GM10266 (cell line): Measurements from ENCODE around the gene SETBP1.

Experiments
- DNase-seq: peaks from one replicate; pipeline ENCODE4 v3.0.0; 2012; ENCODE audit errors: extremely low spot score
- TF ChIP-seq, protein P1 (sequence below): IDR thresholded peaks from 2 replicates; pipeline ENCODE4 v1.5.1; 2012; ENCODE audit warnings: mild to moderate bottlenecking, low read depth; ENCODE audit not compliant: control insufficient read depth, insufficient read depth; ENCODE audit errors: missing control alignments

Gene SETBP1

GRCh38 chr18:44851856-44852621, 171.4 kb downstream of the SETBP1 start:
- TF ChIP-seq, protein P1, sequence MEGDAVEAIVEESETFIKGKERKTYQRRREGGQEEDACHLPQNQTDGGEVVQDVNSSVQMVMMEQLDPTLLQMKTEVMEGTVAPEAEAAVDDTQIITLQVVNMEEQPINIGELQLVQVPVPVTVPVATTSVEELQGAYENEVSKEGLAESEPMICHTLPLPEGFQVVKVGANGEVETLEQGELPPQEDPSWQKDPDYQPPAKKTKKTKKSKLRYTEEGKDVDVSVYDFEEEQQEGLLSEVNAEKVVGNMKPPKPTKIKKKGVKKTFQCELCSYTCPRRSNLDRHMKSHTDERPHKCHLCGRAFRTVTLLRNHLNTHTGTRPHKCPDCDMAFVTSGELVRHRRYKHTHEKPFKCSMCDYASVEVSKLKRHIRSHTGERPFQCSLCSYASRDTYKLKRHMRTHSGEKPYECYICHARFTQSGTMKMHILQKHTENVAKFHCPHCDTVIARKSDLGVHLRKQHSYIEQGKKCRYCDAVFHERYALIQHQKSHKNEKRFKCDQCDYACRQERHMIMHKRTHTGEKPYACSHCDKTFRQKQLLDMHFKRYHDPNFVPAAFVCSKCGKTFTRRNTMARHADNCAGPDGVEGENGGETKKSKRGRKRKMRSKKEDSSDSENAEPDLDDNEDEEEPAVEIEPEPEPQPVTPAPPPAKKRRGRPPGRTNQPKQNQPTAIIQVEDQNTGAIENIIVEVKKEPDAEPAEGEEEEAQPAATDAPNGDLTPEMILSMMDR: no peak
- DNase-seq: no peak

DNA sequence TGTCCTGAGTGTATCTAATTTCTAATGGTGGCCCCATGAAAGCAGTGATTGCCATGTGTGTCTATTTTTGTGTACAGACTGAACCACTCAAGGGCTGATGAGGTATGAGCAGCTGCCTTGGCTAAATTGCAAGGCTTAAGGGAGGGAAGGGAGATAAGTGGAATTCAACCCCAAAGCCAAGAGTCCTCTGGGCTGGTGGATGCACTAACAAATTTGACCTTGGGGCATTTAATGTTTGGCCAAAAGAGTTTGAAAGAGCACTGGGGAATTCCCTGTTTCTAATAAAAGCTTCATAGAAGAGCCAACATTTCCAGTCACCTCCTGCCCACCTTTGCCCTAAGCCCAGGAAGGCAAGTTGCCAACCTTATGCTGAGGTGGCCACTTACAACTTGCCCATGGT, 172.1 kb downstream of the SETBP1 start:
- TF ChIP-seq, protein P1: no peak
- DNase-seq: no peak

GRCh38 chr18:44853430-44853829, 172.7 kb downstream of the SETBP1 start:
- no peak for DNase-seq
- TF ChIP-seq, protein P1: no peak

GRCh38 chr18:44855681-44856080, 175.0 kb downstream of the SETBP1 start:
- TF ChIP-seq, protein P1: no peak
- no peak for DNase-seq

- TF ChIP-seq, protein P1: no peak
- no peak for DNase-seq
Observed at GRCh38 chr18:44856157-44856556, 175.5 kb downstream of the SETBP1 start.

DNA sequence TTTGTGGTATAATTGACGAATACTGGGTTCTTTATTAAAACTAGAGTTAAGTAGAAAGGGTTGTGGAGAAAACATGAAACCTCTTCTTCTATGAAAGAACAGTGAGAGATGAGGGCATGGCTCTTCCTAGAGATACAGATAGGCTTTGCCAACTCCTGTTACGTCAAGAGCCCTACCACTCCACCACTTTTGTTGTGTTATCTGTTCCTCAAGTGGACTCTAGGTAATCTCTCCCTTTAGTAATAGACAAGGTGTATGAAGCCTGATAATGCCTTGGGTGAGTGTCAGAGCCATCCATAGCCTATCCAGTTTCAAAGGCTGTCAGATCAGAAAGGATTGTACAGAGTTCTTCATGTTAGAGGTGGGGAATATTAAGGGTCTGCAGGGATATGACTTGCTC, 176.4 kb downstream of the SETBP1 start:
- DNase-seq: no peak
- TF ChIP-seq, protein P1: no peak

DNA sequence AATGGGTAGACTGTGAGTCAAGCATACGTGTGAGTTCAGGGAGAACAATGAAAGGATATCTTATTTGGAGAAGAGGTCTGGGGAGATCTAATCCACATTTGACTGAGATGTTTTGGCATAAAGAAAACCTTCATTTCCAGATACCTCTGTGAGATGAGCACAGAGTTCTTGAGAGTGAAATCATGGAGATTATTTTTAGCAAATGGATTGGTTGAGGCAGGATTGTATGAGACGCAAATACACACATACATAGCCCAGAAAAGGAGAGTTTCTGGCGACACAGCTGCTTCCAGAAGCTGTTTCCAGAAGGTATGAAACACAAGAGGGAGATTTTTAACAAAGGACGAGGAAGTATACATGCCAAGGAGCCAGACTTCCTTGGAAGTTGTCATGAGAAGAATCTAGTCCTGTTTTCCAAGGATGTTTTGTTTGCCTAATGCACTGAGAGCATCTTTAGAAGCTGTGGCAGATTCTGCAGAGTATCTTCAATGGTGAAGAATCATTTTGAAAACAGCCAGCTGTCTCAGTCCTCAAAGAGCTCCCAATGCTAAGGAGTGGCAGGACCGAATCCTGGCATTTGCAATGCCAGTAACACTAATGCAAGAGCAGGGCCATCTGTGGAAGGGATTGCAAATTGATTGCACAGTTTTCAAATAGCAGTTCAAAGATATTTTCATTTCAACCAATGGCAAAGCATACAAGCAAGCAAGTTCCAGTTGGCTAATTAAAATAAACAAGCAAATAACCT, 177.2 kb downstream of the SETBP1 start:
- TF ChIP-seq, protein P1: no peak
- DNase-seq: no peak
